OCI-LY7 (cell line): ENCODE results near the gene RFX2. TPM values are rescaled to one million over a fixed set of nuclear protein-coding genes. Genes with fewer than 3 reads are reported as not detected.

ENCODE experiments used
- Bru-seq: library from RNA; stranded (reverse); fragments of 400-500 nt; gene quantifications from one replicate; lab custom pipeline; 2021; lab: Mats Ljungman, UMichigan
- BruChase-seq, 2 experiments: library from RNA; stranded (reverse); fragments of 400-500 nt; gene quantifications; one replicate each; lab custom pipeline; 2021; lab: Mats Ljungman, UMichigan
- BruUV-seq: library from RNA; stranded (reverse); fragments of 400-500 nt; replicated peaks from 2 replicates; lab custom pipeline; 2021; lab: Mats Ljungman, UMichigan
- CTCF ChIA-PET: fragments of 300-600 bp; sonication (Branson Sonifier 250); formaldehyde crosslinking; loops from one replicate; lab custom pipeline; 2022; ENCODE audit warnings: antibody characterized with exemption; ENCODE audit not compliant: unreplicated experiment; lab: Charles Lee
- POLR2A ChIA-PET: fragments of 300-600 bp; sonication (Branson Sonifier 250); formaldehyde crosslinking; loops from one replicate; lab custom pipeline; 2022; ENCODE audit warnings: antibody characterized with exemption; lab: Charles Lee
- DNase-seq: peaks from one replicate; pipeline ENCODE4 v3.0.0-alpha.2; 2015; ENCODE audit warnings: low spot score
- H2AFZ ChIP-seq: fragments of 200-600 bp; sonication (generic), shearing (Covaris generic); 2 replicates; pipeline ENCODE4 v1.6.1; 2014; ENCODE audit warnings: mild to moderate bottlenecking, antibody characterized with exemption, low read length, moderate library complexity
- H3K27ac ChIP-seq: fragments of 200-600 bp; sonication (generic); 2 replicates; pipeline ENCODE4 v1.5.1; 2014; ENCODE audit warnings: mixed run types, low read depth, mild to moderate bottlenecking, moderate library complexity, low read length, inconsistent platforms; ENCODE audit not compliant: poor library complexity, severe bottlenecking
- H3K36me3 ChIP-seq: fragments of 200-600 bp; sonication (generic); 2 replicates; pipeline ENCODE4 v1.6.1; 2014; ENCODE audit warnings: mild to moderate bottlenecking, antibody characterized with exemption, low read length, moderate library complexity, mixed read lengths; ENCODE audit not compliant: insufficient read depth
- H3K4me1 ChIP-seq: fragments of 200-600 bp; sonication (generic); 2 replicates; pipeline ENCODE4 v1.5.1; 2014; ENCODE audit warnings: mild to moderate bottlenecking, low read length; ENCODE audit not compliant: insufficient read depth, poor library complexity, severe bottlenecking
- H3K4me2 ChIP-seq: fragments of 200-600 bp; sonication (generic); 2 replicates; pipeline ENCODE4 v1.6.1; 2014; ENCODE audit warnings: mild to moderate bottlenecking, low read length
- H3K4me3 ChIP-seq: fragments of 200-600 bp; sonication (generic); 2 replicates; pipeline ENCODE4 v1.5.1; 2014; ENCODE audit warnings: mild to moderate bottlenecking, low read depth, low read length; ENCODE audit not compliant: poor library complexity, severe bottlenecking
- H3K79me2 ChIP-seq: fragments of 200-600 bp; sonication (generic); 2 replicates; pipeline ENCODE4 v1.6.1; 2016; ENCODE audit warnings: low read depth, mild to moderate bottlenecking, low read length, moderate library complexity, mixed read lengths; ENCODE audit not compliant: insufficient read depth
- H3K9me2 ChIP-seq: fragments of 200-600 bp; sonication (generic); 2 replicates; pipeline ENCODE4 v1.6.1; 2016; ENCODE audit warnings: mild to moderate bottlenecking, low read length, mixed read lengths; ENCODE audit not compliant: insufficient read depth
- H3K9me3 ChIP-seq: fragments of 200-600 bp; sonication (generic); 2 replicates; pipeline ENCODE4 v1.6.1; 2014; ENCODE audit warnings: mild to moderate bottlenecking, mixed run types, low read length, mixed read lengths
- H4K20me1 ChIP-seq: fragments of 200-600 bp; sonication (generic); 2 replicates; pipeline ENCODE4 v1.6.1; 2014; ENCODE audit warnings: mild to moderate bottlenecking, antibody characterized with exemption, low read length, moderate library complexity, mixed read lengths; ENCODE audit not compliant: insufficient read depth
- EZH2phosphoT487 ChIP-seq: fragments of 200-600 bp; sonication (generic); IDR thresholded peaks from 2 replicates; pipeline ENCODE4 v1.6.1; 2018; ENCODE audit warnings: low read depth, borderline replicate concordance, mild to moderate bottlenecking, mixed run types, antibody characterized with exemption, low read length, moderate library complexity, mixed read lengths
- intact Hi-C: fragments of 100-400 bp; cut with micrococcal nuclease; formaldehyde crosslinking; loops from one replicate; pipeline ENCODE4 v1.10.0; 2022; ENCODE audit not compliant: unreplicated experiment
- long read RNA-seq: library from polyadenylated mRNA; stranded (forward); transcript quantifications from one replicate; pipeline ENCODE4 v2.0.0, GENCODE V29; 2022
- total RNA-seq, 2 experiments: library from RNA; depleted of rRNA in 1 of 2; stranded (reverse); fragments of >200 nt in 1 of 2; shearing (Covaris generic) in 1 of 2; gene quantifications; 2 replicates each; pipeline ENCODE4 v1.2.3, GENCODE V29; 2014 to 2022
- TF ChIP-seq, protein P1 (sequence below): fragments of 200-600 bp; sonication (generic); conservative IDR thresholded peaks from 2 replicates; pipeline ENCODE4 v1.5.1; 2014; ENCODE audit warnings: mild to moderate bottlenecking, antibody characterized with exemption, low read length, moderate library complexity, mixed read lengths

Gene RFX2
- 11.8 and 13.7 TPM in 2 replicates for total RNA-seq (2014; rRNA removed; shearing (Covaris generic))
- total RNA-seq (2022): 11.0 and 12.1 TPM in 2 replicates
- Bru-seq, nascent RNA: percentile 39 among the genes with signal in this experiment
- percentile 41 among the genes with signal in this experiment for BruChase-seq, experiment 1, labeled RNA remaining after a 6-hour chase
- BruChase-seq, experiment 2, labeled RNA remaining after a 2-hour chase: percentile 39 among the genes with signal in this experiment
- long read RNA-seq, partial matches to known transcripts: 2 of 21 reads
- long read RNA-seq, other reads (novel, unspliced or antisense): 13 of 21 reads

DNA sequence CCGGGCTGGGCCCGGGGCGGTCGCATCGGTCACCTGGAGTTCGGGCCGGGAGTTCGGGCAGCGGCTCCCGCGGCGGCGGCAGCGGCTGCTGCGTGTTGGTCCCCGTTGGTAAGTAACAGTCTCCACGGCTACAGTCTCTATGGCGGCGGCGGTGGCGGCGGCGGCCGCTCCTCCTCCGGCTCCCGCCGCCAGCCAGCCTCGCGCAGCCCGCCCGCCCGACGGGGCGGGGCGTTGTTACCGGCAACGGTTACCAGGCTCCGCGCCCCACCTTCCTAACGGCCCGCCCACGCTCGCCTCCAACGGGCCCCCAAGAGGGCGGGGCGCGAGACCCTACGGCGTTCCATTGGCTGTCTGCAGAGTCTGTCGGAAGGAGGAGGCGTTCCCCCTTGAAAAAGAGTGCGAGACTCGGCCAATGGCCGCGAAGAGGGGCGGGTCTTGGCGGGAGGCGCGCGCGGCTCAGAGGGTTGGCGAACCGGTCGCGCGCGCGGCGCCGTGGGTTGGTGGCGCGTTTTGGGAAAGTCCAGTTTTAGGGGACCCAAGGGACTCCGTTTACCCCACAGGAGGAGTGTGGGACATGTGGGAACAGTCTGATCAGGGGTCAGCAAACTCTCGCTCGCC is at the start of gene RFX2:
Gene RFX2, minus strand, starts transcription at position 141 of the 618 bp plus-strand sequence. CDS start 63,004 bp downstream, outside the sequence.
- intact Hi-C loops: no loop called here
- TF ChIP-seq, protein P1, sequence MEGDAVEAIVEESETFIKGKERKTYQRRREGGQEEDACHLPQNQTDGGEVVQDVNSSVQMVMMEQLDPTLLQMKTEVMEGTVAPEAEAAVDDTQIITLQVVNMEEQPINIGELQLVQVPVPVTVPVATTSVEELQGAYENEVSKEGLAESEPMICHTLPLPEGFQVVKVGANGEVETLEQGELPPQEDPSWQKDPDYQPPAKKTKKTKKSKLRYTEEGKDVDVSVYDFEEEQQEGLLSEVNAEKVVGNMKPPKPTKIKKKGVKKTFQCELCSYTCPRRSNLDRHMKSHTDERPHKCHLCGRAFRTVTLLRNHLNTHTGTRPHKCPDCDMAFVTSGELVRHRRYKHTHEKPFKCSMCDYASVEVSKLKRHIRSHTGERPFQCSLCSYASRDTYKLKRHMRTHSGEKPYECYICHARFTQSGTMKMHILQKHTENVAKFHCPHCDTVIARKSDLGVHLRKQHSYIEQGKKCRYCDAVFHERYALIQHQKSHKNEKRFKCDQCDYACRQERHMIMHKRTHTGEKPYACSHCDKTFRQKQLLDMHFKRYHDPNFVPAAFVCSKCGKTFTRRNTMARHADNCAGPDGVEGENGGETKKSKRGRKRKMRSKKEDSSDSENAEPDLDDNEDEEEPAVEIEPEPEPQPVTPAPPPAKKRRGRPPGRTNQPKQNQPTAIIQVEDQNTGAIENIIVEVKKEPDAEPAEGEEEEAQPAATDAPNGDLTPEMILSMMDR: no peak
- no peak for TF ChIP-seq EZH2phosphoT487
- H2AFZ ChIP-seq: peak within 1 kb of the TSS; percentile 73; the same call in 1 of the 2 replicates

DNA sequence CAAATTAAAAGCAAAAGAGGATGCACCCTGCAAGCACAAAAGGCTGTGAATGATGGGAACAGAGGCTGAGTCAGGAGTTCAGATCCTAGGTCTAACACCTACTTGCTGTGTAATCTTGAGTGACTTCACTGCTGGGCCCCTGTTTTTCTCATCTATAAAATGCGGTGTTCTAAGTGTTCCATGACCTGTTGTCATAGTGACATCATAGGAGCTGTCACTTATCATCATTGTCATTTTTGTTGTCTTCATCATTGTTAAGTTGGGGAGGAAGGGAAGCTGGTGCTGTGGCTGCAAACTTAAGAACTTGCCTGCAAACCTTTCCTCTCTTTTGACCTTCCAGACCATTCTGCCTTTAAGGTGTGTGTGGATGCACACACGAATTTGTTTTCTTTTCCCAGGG is 45.7 kb upstream of the RFX2 start:
- H3K9me2 ChIP-seq: no peaks in the 10 kb centered on the region
- CTCF ChIA-PET: no interaction called here
- TF ChIP-seq, protein P1: no peak
- TF ChIP-seq EZH2phosphoT487: no peak

More for the DNA sequence above, at the start of gene RFX2:
- Histone ChIP-seq H3K9me2 (no peaks in the 10 kb centered on the region), H3K79me2 (no peaks in the 10 kb centered on the region), H3K4me1 (peaks cover 19% of the 10 kb centered on the region), H3K36me3 (no peaks in the 10 kb centered on the region), H3K4me2 (peak within 1 kb of the TSS; percentile 97), H3K4me3 (peak within 1 kb of the TSS; percentile 72), H3K27ac (no peak within 1 kb of the TSS), H4K20me1 (no peaks in the 10 kb centered on the region), H3K9me3 (no peaks in the 10 kb centered on the region; the same call in 1 of the 2 replicates)
- DNase-seq: peak; percentile 99
- ChIA-PET POLR2A (no interaction called here), CTCF (no interaction called here)
- no TSS peak for BruUV-seq

DNA sequence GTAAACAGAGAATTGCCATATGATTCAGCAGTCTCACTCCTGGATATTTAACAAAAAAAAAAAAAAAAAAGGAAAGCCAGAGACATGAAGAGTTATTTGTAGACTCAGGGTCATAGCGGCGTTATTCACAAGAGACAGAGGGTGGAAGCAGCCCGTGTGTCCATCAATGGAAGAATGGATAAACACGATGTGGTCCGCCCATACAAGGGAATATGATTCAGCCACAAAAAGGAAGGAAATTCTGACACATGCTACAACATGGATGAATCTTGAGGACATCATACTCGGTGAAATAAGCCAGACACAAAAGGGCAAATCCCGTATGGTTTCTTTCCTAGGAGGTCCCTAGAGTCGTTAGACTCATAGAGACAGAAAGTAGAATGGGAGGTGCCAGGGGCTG is 40.0 kb upstream of the RFX2 start:
- Histone ChIP-seq H3K4me1 (no peaks in the 10 kb centered on the region), H4K20me1 (no peaks in the 10 kb centered on the region), H3K27ac (no peak overlapping the region), H2AFZ (no peak overlapping the region), H3K36me3 (no peaks in the 10 kb centered on the region), H3K4me2 (no peak overlapping the region), H3K9me2 (no peaks in the 10 kb centered on the region), H3K79me2 (no peaks in the 10 kb centered on the region), H3K9me3 (no peaks in the 10 kb centered on the region), H3K4me3 (no peak overlapping the region)
- ChIA-PET CTCF (no interaction called here), POLR2A (no interaction called here)
- no TSS peak for BruUV-seq
- TF ChIP-seq EZH2phosphoT487: no peak
- TF ChIP-seq, protein P1: no peak
- intact Hi-C loops: no loop called here
- no peak for DNase-seq

More for the DNA sequence above, 45.7 kb upstream of the RFX2 start:
- H3K4me3 ChIP-seq: no peak overlapping the region
- intact Hi-C loops: no loop called here
- DNase-seq: no peak
- no TSS peak for BruUV-seq
- no peaks in the 10 kb centered on the region for H4K20me1 ChIP-seq
- H2AFZ ChIP-seq: no peak overlapping the region
- H3K36me3 ChIP-seq: no peaks in the 10 kb centered on the region
- H3K79me2 ChIP-seq: no peaks in the 10 kb centered on the region
- POLR2A ChIA-PET: no interaction called here
- H3K27ac ChIP-seq: no peak overlapping the region
- H3K9me3 ChIP-seq: no peaks in the 10 kb centered on the region
- H3K4me1 ChIP-seq: peaks cover under 1% of the 10 kb centered on the region
- no peak overlapping the region for H3K4me2 ChIP-seq
